BJ (cell line): ENCODE results near the gene ERVFRD-1. TPM values are rescaled to one million over a fixed set of nuclear protein-coding genes. Genes with fewer than 3 reads are reported as not detected.

ENCODE experiments used
- CTCF ChIA-PET: fragments of 350-600 bp; formaldehyde crosslinking; extraction: SDS; loops from one replicate; lab custom pipeline; 2021; ENCODE audit warnings: antibody characterized with exemption, inconsistent platforms; lab: Yijun Ruan, JAX
- POLR2A ChIA-PET: fragments of 300-600 bp; sonication (Branson Sonifier 250); formaldehyde crosslinking; extraction: SDS; loops from one replicate; lab custom pipeline; 2021; ENCODE audit warnings: antibody characterized with exemption; lab: Charles Lee
- DNase-seq: peaks from one replicate; pipeline ENCODE4 v3.0.0-alpha.2; 2011; ENCODE audit warnings: low read depth
- H3K27me3 ChIP-seq: 2 replicates; pipeline ENCODE4 v1.6.0; 2011; ENCODE audit warnings: low read length; ENCODE audit not compliant: control insufficient read depth, insufficient read depth
- H3K36me3 ChIP-seq: 2 replicates; pipeline ENCODE4 v1.5.1; 2011; ENCODE audit warnings: low read length; ENCODE audit not compliant: control insufficient read depth, insufficient read depth
- H3K4me3 ChIP-seq: 2 replicates; pipeline ENCODE4 v1.5.1; 2011; ENCODE audit warnings: low read depth, mild to moderate bottlenecking, control low read depth, low read length
- CTCF ChIP-seq: IDR thresholded peaks from 2 replicates; pipeline ENCODE4 v1.5.1; 2011; ENCODE audit warnings: low read depth, mild to moderate bottlenecking, control low read depth, inconsistent platforms, low read length, moderate library complexity; ENCODE audit not compliant: insufficient read depth
- polyA plus RNA-seq: library from polyadenylated mRNA; depleted of rRNA; stranded (reverse); fragments of >200 nt; gene quantifications from 2 replicates; pipeline ENCODE4 v1.2.3, GENCODE V29; 2011

Gene ERVFRD-1
- polyA plus RNA-seq, 1 experiment, result not detected

GRCh38 chr6:11083491-11083890 is 28.0 kb downstream of the ERVFRD-1 start:
- POLR2A ChIA-PET, result no interaction called here
- no peak overlapping the region for H3K4me3 ChIP-seq
- H3K36me3 ChIP-seq, result no peaks in the 10 kb centered on the region
- no peak for DNase-seq
- no peaks in the 10 kb centered on the region for H3K27me3 ChIP-seq
- CTCF ChIA-PET, result interaction anchor here (1.7 to 5.8 kb wide), 2 partner anchors 13 to 413 kb away, joined by 3 to 38 read pairs; no protein-coding TSS in a partner anchor
- no peak for TF ChIP-seq CTCF

- Histone ChIP-seq H3K4me3 (no peak overlapping the region), H3K27me3 (no peaks in the 10 kb centered on the region), H3K36me3 (no peaks in the 10 kb centered on the region)
- CTCF ChIA-PET, result interaction anchor here (0.9 to 5.8 kb wide), 7 partner anchors 10 to 495 kb away, joined by 3 to 38 read pairs (median 3); partner anchors contain the start of gene SMIM13
- no peak for TF ChIP-seq CTCF
- DNase-seq, result no peak
- POLR2A ChIA-PET, result no interaction called here
Measured at GRCh38 chr6:11080296-11080695, 31.2 kb downstream of the ERVFRD-1 start.

DNA sequence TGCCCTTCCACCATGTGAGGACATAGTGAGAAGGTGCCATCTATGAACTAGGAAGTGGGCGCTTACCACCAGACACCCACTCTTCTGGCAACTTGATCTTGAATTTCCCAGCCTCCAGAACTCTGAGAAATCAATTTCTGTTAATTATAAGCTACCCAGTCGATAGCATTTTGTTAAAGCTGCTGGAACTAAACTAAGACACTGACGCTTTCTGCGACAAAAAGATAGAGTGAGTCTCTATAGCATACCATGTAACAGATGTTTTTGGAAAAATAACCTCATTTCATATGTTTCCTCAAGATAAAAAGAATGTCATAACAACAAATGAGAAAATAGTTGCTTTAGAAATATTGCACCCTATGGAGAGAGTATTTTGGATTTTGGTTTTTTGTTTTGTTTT is 33.3 kb downstream of the ERVFRD-1 start:
- H3K27me3 ChIP-seq, result no peaks in the 10 kb centered on the region
- no peak for DNase-seq
- POLR2A ChIA-PET, result no interaction called here
- H3K36me3 ChIP-seq, result no peaks in the 10 kb centered on the region
- TF ChIP-seq CTCF, result no peak
- no peak overlapping the region for H3K4me3 ChIP-seq
- CTCF ChIA-PET, result interaction anchor here (1.0 kb wide), 1 partner anchor 9 kb away, joined by 3 read pairs; no protein-coding TSS in a partner anchor

DNA sequence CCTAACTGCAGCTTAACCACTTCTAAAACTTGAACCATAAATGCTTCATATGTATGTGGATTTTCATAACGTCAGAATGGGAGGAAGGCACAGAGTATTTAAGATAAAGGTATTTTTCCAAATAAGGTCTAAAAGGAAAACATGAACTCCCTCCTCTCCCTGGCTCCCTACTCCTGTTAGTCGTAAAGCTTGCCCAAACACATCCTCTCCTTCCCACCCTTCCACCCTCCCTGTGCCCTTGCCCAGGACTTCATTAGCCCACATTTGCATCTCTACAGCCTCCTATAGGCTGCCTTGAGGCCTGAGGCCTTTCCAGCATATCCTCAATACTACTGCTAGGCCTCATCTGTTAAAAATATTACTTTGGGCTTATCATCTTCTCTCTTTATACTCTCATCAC is 35.0 kb downstream of the ERVFRD-1 start:
- TF ChIP-seq CTCF, result no peak
- POLR2A ChIA-PET, result no interaction called here
- DNase-seq, result no peak
- no peak overlapping the region for H3K4me3 ChIP-seq
- H3K27me3 ChIP-seq, result no peaks in the 10 kb centered on the region
- no peaks in the 10 kb centered on the region for H3K36me3 ChIP-seq
- CTCF ChIA-PET, result interaction anchor here (1.1 kb wide), 1 partner anchor 17 kb away, joined by 3 read pairs; the partner anchor contains the start of gene SMIM13

- ChIA-PET POLR2A (no interaction called here), CTCF (interaction anchor here (0.5 to 8.0 kb wide), 3 partner anchors 10 to 187 kb away, joined by 3 to 159 read pairs (median 38); no protein-coding TSS in a partner anchor)
- no peak overlapping the region for H3K4me3 ChIP-seq
- no peak for DNase-seq
- H3K27me3 ChIP-seq, result no peaks in the 10 kb centered on the region
- no peak for TF ChIP-seq CTCF
- no peaks in the 10 kb centered on the region for H3K36me3 ChIP-seq
Measured at GRCh38 chr6:11072101-11072500, 39.4 kb downstream of the ERVFRD-1 start.
